Karpas-422 (cell line): ENCODE data around the gene CDK2. TPM values are rescaled to one million over a fixed set of nuclear protein-coding genes. Genes with fewer than 3 reads are reported as not detected.

Experiments used
- DNase-seq: peaks from one replicate; pipeline ENCODE4 v3.0.0-alpha.2; 2015
- H2AFZ ChIP-seq: fragments of 200-600 bp; sonication (generic); 2 replicates; pipeline ENCODE4 v1.6.1; 2014; ENCODE audit warnings: antibody characterized with exemption, low read length, mixed read lengths
- H3K27ac ChIP-seq: fragments of 200-600 bp; sonication (generic); 2 replicates; pipeline ENCODE4 v1.5.1; 2014; ENCODE audit warnings: mild to moderate bottlenecking, low read length, moderate library complexity
- H3K27me3 ChIP-seq: fragments of 200-600 bp; sonication (generic); 2 replicates; pipeline ENCODE4 v1.6.1; 2014; ENCODE audit warnings: low read length, mixed read lengths
- H3K36me3 ChIP-seq: fragments of 200-600 bp; sonication (generic); 2 replicates; pipeline ENCODE4 v1.6.1; 2014; ENCODE audit warnings: low read length, mixed read lengths; ENCODE audit not compliant: insufficient read depth
- H3K4me1 ChIP-seq: fragments of 200-600 bp; sonication (generic); 2 replicates; pipeline ENCODE4 v1.6.1; 2014; ENCODE audit warnings: mild to moderate bottlenecking, low read length, mixed read lengths
- H3K4me2 ChIP-seq: fragments of 200-600 bp; sonication (generic); 2 replicates; pipeline ENCODE4 v1.6.1; 2014; ENCODE audit warnings: low read length, low read depth, mild to moderate bottlenecking; ENCODE audit not compliant: poor library complexity, severe bottlenecking
- H3K4me3 ChIP-seq: fragments of 200-600 bp; sonication (generic); 2 replicates; pipeline ENCODE4 v1.5.1; 2014; ENCODE audit warnings: mild to moderate bottlenecking, antibody characterized with exemption, low read length, mixed read lengths
- H3K79me2 ChIP-seq: fragments of 200-600 bp; sonication (generic); 2 replicates; pipeline ENCODE4 v1.6.1; 2014; ENCODE audit warnings: mild to moderate bottlenecking, low read length, mixed read lengths
- H3K9ac ChIP-seq: fragments of 200-600 bp; sonication (generic); 2 replicates; pipeline ENCODE4 v1.6.0; 2014; ENCODE audit warnings: low read length
- H3K9me2 ChIP-seq: fragments of 200-600 bp; sonication (generic), shearing (Covaris generic); replicated peaks from 2 replicates; pipeline ENCODE4 v1.6.0; 2014; ENCODE audit warnings: mild to moderate bottlenecking, low read length, moderate library complexity; ENCODE audit not compliant: insufficient read depth
- H3K9me3 ChIP-seq: fragments of 300-700, 200-600 bp; sonication (generic); 2 replicates; pipeline ENCODE4 v1.6.1; 2014; ENCODE audit warnings: low read length, mixed read lengths
- H4K20me1 ChIP-seq: fragments of 200-600 bp; sonication (generic); 2 replicates; pipeline ENCODE4 v1.6.1; 2014; ENCODE audit warnings: mild to moderate bottlenecking, antibody characterized with exemption, low read length, low read depth; ENCODE audit not compliant: insufficient read depth
- total RNA-seq: library from RNA; depleted of rRNA; stranded (reverse); fragments of >200 nt; shearing (Covaris generic); gene quantifications from 2 replicates; pipeline ENCODE4 v1.2.3, GENCODE V29; 2014; ENCODE audit warnings: low replicate concordance

Gene CDK2
- total RNA-seq, 1 experiment from 2014 or later, result 49.9 TPM

DNA sequence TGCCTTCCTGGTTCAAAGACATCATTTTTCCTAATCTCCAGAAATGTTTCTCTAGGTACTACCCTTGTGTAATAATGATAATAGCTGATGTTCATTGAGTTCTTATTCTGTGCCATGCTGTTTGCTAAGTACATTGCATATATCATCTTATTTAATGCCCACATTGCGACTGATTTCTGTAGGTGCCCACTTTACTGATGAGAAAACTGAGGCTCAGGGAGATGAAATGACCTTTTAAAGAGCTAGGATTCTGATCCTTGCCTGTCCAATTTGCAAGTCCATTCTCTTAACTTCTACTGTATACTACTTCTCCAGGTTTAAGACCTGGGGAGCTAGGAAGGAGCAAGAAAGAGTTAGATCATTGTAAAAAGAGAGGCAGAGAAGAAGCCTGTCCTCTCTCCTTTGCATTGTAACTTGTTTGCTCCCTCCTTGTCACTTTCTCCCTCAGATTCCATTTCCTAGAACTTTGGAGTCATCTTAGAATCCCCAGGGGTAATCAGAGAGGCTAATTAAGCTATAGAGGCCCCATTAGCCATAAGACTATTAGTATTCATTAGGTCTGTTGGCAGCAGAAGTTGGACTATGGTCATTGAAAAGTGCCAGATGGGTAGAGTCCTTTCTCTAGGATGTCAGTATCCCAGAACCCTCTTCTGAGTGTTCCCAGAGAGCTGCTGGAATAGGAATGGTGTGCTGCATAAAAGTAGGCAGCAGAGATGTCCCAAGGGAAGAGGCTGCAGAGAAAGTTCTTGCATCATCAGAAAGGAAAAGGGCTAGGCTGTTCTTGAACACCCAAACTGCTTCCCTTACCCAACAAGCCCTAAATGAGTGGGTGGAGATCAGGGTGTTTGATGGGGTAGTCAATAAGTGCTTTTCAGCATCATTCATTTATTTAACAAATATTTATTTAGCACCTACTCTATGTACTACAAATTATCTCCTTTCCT, 32.6 kb upstream of the CDK2 start:
- Histone ChIP-seq H3K9ac (no peak overlapping the region), H3K4me1 (peaks cover 44% of the 10 kb centered on the region), H3K4me2 (peak overlapping the region; percentile 99), H3K27me3 (no peaks in the 10 kb centered on the region), H2AFZ (no peak overlapping the region), H3K9me2 (no peaks in the 10 kb centered on the region), H4K20me1 (no peaks in the 10 kb centered on the region), H3K4me3 (no peak overlapping the region), H3K27ac (no peak overlapping the region), H3K9me3 (no peaks in the 10 kb centered on the region), H3K36me3 (no peaks in the 10 kb centered on the region), H3K79me2 (peaks cover 23% of the 10 kb centered on the region)
- no peak for DNase-seq

DNA sequence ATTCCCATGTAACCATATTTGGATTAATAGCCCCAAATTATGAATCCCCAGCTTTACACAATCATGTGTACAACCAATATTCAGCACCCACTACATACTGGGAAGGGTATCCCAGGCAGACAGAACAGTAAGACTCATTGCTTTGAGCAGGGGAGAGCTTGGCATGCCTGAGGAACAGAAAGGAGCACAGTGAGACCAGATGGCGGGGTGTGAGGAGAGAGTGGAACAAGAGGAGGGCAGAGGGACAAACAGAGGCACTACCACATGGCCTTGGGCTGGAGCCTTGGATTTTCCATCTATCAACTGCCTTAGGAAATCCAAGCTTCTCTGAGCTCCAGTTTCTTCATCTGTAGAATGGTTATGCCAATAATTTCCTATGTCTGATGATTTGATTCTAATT, 31.9 kb upstream of the CDK2 start:
- Histone ChIP-seq H3K79me2 (peaks cover 23% of the 10 kb centered on the region), H3K4me1 (peaks cover 40% of the 10 kb centered on the region), H4K20me1 (no peaks in the 10 kb centered on the region), H3K9me2 (no peaks in the 10 kb centered on the region), H3K27me3 (no peaks in the 10 kb centered on the region), H3K27ac (no peak overlapping the region), H3K4me2 (no peak overlapping the region), H2AFZ (no peak overlapping the region), H3K4me3 (no peak overlapping the region), H3K36me3 (no peaks in the 10 kb centered on the region), H3K9me3 (no peaks in the 10 kb centered on the region), H3K9ac (no peak overlapping the region)
- DNase-seq, result no peak

DNA sequence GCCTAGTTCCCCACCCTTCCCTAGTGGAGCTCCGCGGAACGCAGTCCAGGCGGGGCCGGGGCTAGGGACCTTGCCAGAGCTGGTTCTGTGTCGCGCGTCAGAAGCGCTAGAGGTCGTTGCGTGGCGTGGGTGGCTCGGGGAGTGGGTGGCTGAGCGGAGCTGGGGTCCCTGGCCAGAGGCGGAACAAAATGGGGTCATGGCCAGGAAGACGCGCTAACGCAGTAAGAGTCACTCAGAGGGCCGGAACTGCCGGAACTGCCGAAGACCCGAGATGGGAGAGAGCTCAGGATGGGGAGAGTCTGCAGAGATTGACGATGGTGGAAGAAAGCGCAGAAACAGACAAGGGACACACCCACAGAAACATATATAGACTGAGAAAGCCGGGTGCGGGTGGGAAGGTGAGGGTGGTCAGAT, 30.9 kb upstream of the CDK2 start:
- Histone ChIP-seq H3K9me3 (no peaks in the 10 kb centered on the region), H3K36me3 (peaks cover 3% of the 10 kb centered on the region; the same call in 1 of the 2 replicates), H3K79me2 (peaks cover 23% of the 10 kb centered on the region), H3K27ac (no peak overlapping the region), H3K27me3 (no peaks in the 10 kb centered on the region), H3K9ac (no peak overlapping the region), H3K9me2 (no peaks in the 10 kb centered on the region), H3K4me1 (peaks cover 39% of the 10 kb centered on the region), H3K4me2 (no peak overlapping the region), H2AFZ (no peak overlapping the region), H4K20me1 (no peaks in the 10 kb centered on the region), H3K4me3 (no peak overlapping the region)
- DNase-seq, result no peak

DNA sequence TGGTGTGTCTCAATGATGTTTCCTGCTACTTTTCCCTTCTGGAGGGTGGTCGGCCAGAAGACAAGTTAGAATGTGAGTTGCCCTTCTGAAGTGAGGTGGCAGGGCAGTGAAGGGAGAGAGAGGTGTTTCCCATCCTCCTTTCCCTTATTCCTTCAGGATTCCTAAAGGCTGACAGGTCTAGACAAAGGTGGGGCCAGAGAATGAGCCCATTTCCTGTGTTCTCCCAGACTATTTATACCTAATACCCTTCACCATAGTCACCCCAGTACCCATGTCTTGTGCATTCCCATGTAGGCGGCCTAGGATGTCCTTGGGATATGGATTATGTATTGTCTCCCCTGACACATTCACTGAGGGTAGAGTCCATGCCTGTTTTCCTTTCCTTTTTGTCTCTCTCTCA, 28.6 kb upstream of the CDK2 start:
- Histone ChIP-seq H2AFZ (no peak overlapping the region), H3K36me3 (peaks cover 13% of the 10 kb centered on the region; the same call in 1 of the 2 replicates), H4K20me1 (no peaks in the 10 kb centered on the region), H3K27me3 (no peaks in the 10 kb centered on the region), H3K79me2 (peaks cover 13% of the 10 kb centered on the region), H3K4me1 (peaks cover 25% of the 10 kb centered on the region), H3K4me2 (no peak overlapping the region), H3K9ac (no peak overlapping the region), H3K27ac (no peak overlapping the region), H3K4me3 (no peak overlapping the region), H3K9me2 (no peaks in the 10 kb centered on the region), H3K9me3 (no peaks in the 10 kb centered on the region)
- DNase-seq, result no peak

DNA sequence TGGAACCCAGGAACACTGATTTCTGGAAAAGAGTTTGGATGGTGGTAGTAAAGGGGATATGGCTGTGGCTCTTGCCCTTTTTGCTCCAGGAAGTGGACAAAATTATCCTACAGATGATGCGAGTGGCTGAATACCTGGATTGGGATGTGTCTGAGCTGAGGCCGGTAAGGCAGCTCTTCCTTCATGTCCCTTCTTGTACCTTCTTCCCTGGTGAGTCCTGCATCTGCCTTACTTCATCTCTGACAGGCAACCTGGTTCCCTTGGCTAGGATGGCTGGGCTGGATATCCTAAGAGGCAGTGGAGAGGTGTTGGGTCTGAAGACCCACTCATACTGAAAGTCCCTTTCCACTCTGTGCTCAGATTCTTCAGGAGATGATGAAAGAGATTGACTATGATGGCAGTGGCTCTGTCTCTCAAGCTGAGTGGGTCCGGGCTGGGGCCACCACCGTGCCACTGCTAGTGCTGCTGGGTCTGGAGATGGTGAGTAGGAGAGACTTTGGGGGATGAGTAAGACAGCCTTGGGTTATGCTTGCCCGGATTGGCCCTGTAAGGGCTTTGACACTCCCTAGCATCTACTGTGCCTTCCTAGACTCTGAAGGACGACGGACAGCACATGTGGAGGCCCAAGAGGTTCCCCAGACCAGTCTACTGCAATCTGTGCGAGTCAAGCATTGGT, 27.7 kb upstream of the CDK2 start:
- H2AFZ ChIP-seq, result no peak overlapping the region
- peaks cover 15% of the 10 kb centered on the region; the same call in 1 of the 2 replicates for H3K36me3 ChIP-seq
- no peak overlapping the region for H3K9ac ChIP-seq
- H3K27ac ChIP-seq, result no peak overlapping the region
- no peaks in the 10 kb centered on the region for H3K9me2 ChIP-seq
- DNase-seq, result no peak
- H3K79me2 ChIP-seq, result peaks cover 4% of the 10 kb centered on the region
- no peak overlapping the region for H3K4me2 ChIP-seq
- H3K4me3 ChIP-seq, result no peak overlapping the region
- H3K9me3 ChIP-seq, result no peaks in the 10 kb centered on the region
- H3K4me1 ChIP-seq, result peaks cover 15% of the 10 kb centered on the region
- H4K20me1 ChIP-seq, result no peaks in the 10 kb centered on the region
- no peaks in the 10 kb centered on the region for H3K27me3 ChIP-seq

DNA sequence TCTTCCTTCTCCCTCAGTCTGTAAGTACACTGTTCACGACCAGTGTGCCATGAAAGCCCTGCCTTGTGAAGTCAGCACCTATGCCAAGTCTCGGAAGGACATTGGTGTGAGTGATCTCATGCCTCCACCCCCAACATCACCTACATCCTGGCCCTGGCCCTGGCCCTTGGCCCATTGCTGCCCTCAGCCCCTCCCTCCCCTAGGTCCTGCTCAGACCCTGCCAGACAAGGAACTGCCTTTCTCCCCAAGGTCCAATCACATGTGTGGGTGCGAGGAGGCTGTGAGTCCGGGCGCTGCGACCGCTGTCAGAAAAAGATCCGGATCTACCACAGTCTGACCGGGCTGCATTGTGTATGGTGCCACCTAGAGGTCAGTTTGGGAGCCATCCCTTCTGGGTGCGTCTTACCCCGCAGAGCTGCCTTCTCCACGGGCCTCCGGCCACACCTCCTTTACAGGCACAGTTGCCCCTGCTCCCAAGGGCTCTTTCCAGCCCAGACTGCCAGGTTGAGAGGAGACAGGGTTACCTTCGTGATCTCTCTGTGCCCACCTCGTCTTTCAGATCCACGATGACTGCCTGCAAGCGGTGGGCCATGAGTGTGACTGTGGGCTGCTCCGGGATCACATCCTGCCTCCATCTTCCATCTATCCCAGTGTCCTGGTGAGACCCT, 26.4 kb upstream of the CDK2 start:
- Histone ChIP-seq H3K4me2 (peak overlapping the region; percentile 48), H3K4me3 (no peak overlapping the region), H2AFZ (peak overlapping the region; percentile 68; the same call in 1 of the 2 replicates), H3K27ac (no peak overlapping the region), H3K79me2 (no peaks in the 10 kb centered on the region), H3K36me3 (peaks cover 15% of the 10 kb centered on the region; the same call in 1 of the 2 replicates), H4K20me1 (no peaks in the 10 kb centered on the region), H3K9me3 (no peaks in the 10 kb centered on the region), H3K9ac (peak overlapping the region; percentile 38), H3K4me1 (peaks cover 11% of the 10 kb centered on the region), H3K27me3 (no peaks in the 10 kb centered on the region), H3K9me2 (no peaks in the 10 kb centered on the region)
- DNase-seq, result peak; percentile 94

DNA sequence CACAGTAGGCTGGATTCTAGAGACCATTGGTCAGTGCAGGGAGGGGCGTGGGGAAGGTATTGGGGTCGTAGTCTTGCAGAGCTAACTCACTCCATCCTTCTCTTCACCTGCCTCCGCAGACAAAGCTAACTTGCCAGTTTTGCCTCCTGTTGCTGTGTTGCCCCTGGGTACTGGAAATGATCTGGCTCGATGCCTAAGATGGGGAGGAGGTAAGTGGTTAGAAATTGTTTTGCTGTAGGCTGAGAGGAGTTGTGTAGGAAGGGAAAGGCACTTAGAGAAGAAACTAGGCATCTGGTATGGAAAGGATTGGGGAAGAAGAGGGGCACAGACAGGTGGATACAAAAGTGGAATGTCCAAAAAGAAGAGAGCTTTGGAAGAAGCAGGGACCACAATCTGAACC, 24.6 kb upstream of the CDK2 start:
- Histone ChIP-seq H3K4me1 (peaks cover 11% of the 10 kb centered on the region), H3K9me3 (no peaks in the 10 kb centered on the region), H2AFZ (no peak overlapping the region), H4K20me1 (no peaks in the 10 kb centered on the region), H3K79me2 (no peaks in the 10 kb centered on the region), H3K27ac (no peak overlapping the region), H3K9ac (no peak overlapping the region), H3K27me3 (no peaks in the 10 kb centered on the region), H3K4me2 (no peak overlapping the region), H3K9me2 (no peaks in the 10 kb centered on the region), H3K36me3 (peaks cover 19% of the 10 kb centered on the region; the same call in 1 of the 2 replicates), H3K4me3 (no peak overlapping the region)
- no peak for DNase-seq
